ENCODE measurements around the gene UBE3B. TPM values are rescaled to one million over a fixed set of nuclear protein-coding genes. Genes with fewer than 3 reads are reported as not detected.

The UBE3B gene
- total RNA-seq, 3 donors from 2014 or later = 24.1 to 25.4 (median 24.4) TPM

DNA sequence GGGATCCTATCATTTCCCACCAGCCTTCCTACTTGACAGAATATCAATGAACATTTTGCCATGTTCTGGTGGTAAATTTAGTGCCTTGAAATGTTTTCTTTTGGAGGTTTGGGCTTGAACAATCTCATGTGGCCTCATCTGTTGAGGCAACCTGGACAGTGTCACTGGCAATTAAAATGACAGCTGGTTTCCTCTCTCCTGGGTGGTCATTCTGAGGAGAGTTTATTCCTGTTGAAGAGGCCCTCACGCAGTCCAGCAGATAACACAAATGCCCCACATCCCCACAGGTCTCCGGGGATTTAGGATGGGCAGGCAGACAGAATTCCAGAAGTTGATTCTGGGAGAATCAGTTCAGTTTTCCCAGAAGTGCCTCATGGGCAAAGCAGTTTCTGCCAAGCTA, 54.0 kb downstream of the UBE3B start:
- DNase-seq (no peak), ATAC-seq (no peak)
- no peaks in the 10 kb centered on the region for H3K4me1 Mint-ChIP-seq (ENCODE audit: low read depth)
- H3K36me3 Mint-ChIP-seq (ENCODE audit: insufficient read depth) = peaks cover 19% of the 10 kb centered on the region
- H3K4me3 Mint-ChIP-seq = no peak overlapping the region
- no peaks in the 10 kb centered on the region for H3K27me3 Mint-ChIP-seq (ENCODE audit: low read depth)
- H3K9me3 Mint-ChIP-seq = no peaks in the 10 kb centered on the region

- Mint-ChIP-seq H3K4me3 (no peak overlapping the region), H3K4me1 (ENCODE audit: low read depth) (no peaks in the 10 kb centered on the region), H3K36me3 (ENCODE audit: insufficient read depth) (peaks cover 14% of the 10 kb centered on the region), H3K9me3 (no peaks in the 10 kb centered on the region), H3K27me3 (ENCODE audit: low read depth) (no peaks in the 10 kb centered on the region)
- ATAC-seq (no peak), DNase-seq (no peak)
Measured at GRCh38 chr12:109532721-109533486, 55.5 kb downstream of the UBE3B start.

DNA sequence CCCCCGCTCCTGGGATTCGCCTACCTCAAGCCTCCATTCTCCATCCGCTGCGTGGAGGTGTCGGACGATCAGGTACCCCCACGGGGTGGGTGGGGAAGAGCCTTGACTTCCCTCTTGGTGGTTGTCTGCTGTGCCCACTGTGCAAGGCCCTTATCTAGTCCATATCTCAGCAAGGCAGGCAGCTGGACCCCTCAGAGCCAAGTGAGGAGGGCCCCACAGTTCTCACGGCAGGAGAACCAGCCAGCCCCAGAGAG, 56.0 kb downstream of the UBE3B start:
- Mint-ChIP-seq H3K4me1 (ENCODE audit: low read depth) (no peaks in the 10 kb centered on the region), H3K4me3 (no peak overlapping the region), H3K36me3 (ENCODE audit: insufficient read depth) (peaks cover 14% of the 10 kb centered on the region), H3K9me3 (no peaks in the 10 kb centered on the region), H3K27me3 (ENCODE audit: low read depth) (no peaks in the 10 kb centered on the region)
- no peak for ATAC-seq
- DNase-seq = no peak

GRCh38 chr12:109534456-109534855, 57.0 kb downstream of the UBE3B start:
- Mint-ChIP-seq H3K4me3 (no peak overlapping the region), H3K36me3 (ENCODE audit: insufficient read depth) (peaks cover 14% of the 10 kb centered on the region), H3K4me1 (ENCODE audit: low read depth) (no peaks in the 10 kb centered on the region), H3K27me3 (ENCODE audit: low read depth) (no peaks in the 10 kb centered on the region), H3K9me3 (no peaks in the 10 kb centered on the region)
- ATAC-seq = no peak
- no peak for DNase-seq

GRCh38 chr12:109535231-109535862, 57.9 kb downstream of the UBE3B start:
- no peak for DNase-seq

DNA sequence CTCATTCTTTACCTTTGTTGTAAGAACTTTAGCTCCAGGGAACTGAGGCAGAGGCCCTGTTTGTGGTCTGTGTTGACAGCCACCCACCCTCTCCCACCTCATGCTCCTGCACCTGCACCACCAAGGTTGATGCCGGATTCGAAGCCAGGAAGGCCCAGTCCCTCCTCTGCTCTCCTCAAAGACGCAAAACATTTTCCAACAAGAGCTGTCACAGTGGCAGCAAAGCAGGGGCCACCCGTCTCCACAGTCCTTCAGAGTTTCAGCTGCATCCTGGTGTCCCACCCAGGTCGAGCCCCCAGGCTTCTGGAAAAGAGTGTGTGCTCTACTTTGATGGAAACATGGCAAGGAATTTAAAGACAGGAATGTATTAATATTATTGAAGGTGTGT, 58.4 kb downstream of the UBE3B start:
- Mint-ChIP-seq H3K36me3 (ENCODE audit: insufficient read depth) (peaks cover 10% of the 10 kb centered on the region), H3K9me3 (no peaks in the 10 kb centered on the region), H3K4me1 (ENCODE audit: low read depth) (no peaks in the 10 kb centered on the region), H3K4me3 (no peak overlapping the region), H3K27me3 (ENCODE audit: low read depth) (no peaks in the 10 kb centered on the region)
- ATAC-seq = no peak
- DNase-seq = no peak

More at GRCh38 chr12:109535231-109535862, 57.9 kb downstream of the UBE3B start:
- Mint-ChIP-seq H3K9me3 (no peaks in the 10 kb centered on the region), H3K4me1 (ENCODE audit: low read depth) (no peaks in the 10 kb centered on the region), H3K36me3 (ENCODE audit: insufficient read depth) (peaks cover 11% of the 10 kb centered on the region), H3K27me3 (ENCODE audit: low read depth) (no peaks in the 10 kb centered on the region), H3K4me3 (no peak overlapping the region)
- no peak for ATAC-seq

GRCh38 chr12:109537136-109537535, 59.7 kb downstream of the UBE3B start:
- ATAC-seq = no peak
- Mint-ChIP-seq H3K9me3 (no peaks in the 10 kb centered on the region), H3K36me3 (ENCODE audit: insufficient read depth) (peaks cover 8% of the 10 kb centered on the region), H3K4me1 (ENCODE audit: low read depth) (no peaks in the 10 kb centered on the region), H3K4me3 (no peak overlapping the region), H3K27me3 (ENCODE audit: low read depth) (no peaks in the 10 kb centered on the region)
- no peak for DNase-seq

DNA sequence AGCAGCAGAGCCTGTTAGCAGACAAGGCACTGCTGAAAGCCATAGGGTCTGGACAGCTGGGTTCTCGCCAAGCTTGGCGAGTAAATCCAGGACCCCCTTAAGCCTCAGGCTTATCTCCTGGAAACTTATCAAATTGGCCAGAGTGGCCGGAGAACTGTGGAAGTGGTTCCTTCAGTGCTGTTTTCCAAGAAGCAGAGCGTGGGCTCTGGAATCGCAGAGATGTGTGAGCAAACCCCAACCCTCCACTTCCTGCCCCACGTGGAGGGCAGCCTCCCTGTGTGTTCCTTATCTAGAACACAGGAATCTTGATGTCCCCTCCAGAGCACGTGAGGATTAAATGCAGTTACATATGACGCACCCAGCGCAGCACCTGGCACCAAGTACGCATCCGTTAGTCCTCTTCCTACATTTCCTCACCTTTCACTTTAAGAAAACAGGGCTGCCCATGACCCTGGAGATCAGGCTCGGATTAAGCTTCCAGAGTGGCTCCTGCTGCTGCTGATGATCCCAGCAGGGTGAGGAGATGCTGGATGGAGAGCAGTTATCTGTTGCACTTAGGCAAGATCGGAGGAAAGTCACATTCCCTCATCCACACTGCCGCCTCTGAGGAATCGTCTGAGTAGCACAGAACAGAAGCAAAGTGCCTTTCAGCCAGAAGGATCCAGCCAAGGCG, 60.9 kb downstream of the UBE3B start:
- no peaks in the 10 kb centered on the region for H3K27me3 Mint-ChIP-seq (ENCODE audit: low read depth)
- no peak for DNase-seq
- H3K36me3 Mint-ChIP-seq (ENCODE audit: insufficient read depth) = peaks cover 6% of the 10 kb centered on the region
- H3K4me3 Mint-ChIP-seq = no peak overlapping the region
- ATAC-seq = no peak
- no peaks in the 10 kb centered on the region for H3K4me1 Mint-ChIP-seq (ENCODE audit: low read depth)
- H3K9me3 Mint-ChIP-seq = no peaks in the 10 kb centered on the region

DNA sequence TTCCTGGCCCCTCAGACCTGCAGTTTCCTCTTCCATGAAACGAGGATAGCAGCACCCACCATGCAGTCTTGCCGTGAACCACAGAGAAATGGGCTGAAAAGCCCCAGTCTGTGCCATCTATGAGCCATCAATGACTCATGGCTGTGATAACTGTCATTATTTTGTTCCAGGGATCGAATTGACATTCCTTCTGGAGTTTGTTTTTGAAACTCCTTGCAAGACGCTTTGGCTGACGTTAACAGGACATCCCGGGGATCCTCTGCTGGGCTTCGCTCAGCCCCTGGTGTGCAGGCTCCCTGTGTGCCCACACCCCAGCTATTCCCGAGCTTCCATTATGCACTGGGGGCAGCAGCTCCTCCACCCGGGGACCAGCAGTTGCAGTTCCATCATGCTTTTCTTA, 62.1 kb downstream of the UBE3B start:
- H3K4me1 Mint-ChIP-seq (ENCODE audit: low read depth) = no peaks in the 10 kb centered on the region
- H3K27me3 Mint-ChIP-seq (ENCODE audit: low read depth) = no peaks in the 10 kb centered on the region
- DNase-seq (no peak), ATAC-seq (no peak)
- peaks cover 3% of the 10 kb centered on the region for H3K36me3 Mint-ChIP-seq (ENCODE audit: insufficient read depth)
- no peak overlapping the region for H3K4me3 Mint-ChIP-seq
- H3K9me3 Mint-ChIP-seq = no peaks in the 10 kb centered on the region

DNA sequence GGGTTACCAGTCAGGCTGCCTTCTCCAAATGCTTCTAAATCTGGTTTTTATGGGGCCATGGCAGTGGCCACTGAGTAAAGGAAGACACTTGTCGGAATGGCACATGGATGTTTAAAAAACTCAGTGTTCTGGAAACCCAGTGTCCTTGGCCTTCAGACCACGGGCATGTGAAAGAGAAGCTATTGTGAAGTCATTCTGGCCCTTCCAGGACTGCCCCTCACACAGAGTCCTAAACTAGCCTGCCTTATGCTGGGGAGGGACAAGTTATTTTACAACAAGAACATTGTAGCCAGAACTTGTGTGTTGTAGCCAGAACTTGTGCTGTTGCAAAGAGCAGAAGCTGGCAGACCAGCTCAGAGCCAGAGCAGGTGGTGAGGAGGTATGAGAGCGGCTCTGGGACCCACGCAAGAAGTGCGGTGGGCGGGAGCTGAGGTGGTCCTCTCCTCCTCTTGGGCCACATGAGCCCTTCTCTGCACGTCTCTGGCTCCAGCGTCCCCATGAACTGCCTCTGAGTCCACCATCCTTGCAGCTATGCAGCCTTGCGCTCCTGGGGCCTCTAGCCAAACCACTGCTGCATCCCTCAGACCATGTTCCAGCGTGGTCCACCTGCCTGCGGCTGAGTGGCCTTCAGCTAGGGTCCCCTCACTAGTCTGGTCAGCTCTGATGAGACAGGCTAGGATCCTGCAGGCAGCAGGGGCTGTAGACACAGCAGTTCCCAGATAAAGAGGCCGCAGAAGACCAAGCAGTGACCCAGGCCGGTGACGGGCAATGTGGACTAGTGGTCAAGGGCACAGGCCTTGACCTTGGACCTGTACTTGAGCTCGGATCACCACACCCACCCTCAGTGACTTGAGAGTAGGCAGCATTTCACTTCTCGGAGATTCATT, 63.3 kb downstream of the UBE3B start:
- no peak overlapping the region for H3K4me3 Mint-ChIP-seq
- no peaks in the 10 kb centered on the region for H3K9me3 Mint-ChIP-seq
- DNase-seq (no peak), ATAC-seq (no peak)
- peaks cover 3% of the 10 kb centered on the region for H3K36me3 Mint-ChIP-seq (ENCODE audit: insufficient read depth)
- no peaks in the 10 kb centered on the region for H3K27me3 Mint-ChIP-seq (ENCODE audit: low read depth)
- H3K4me1 Mint-ChIP-seq (ENCODE audit: low read depth) = peaks cover 12% of the 10 kb centered on the region

DNA sequence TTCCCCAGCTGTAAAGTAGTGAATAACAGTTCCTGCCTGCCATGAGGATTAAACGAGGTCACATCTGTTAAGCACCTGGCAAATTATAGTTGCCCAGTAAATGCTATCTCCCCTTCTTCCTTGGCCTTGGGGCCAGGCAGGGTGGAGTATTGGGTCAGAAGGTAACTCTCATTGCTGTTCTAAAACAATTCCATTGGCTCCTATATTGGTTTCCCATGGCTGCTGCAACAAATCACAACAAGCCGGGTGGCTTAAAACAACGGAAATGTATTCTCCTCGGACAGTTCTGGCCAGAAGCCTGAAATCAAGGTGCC, 63.9 kb downstream of the UBE3B start:
- Mint-ChIP-seq H3K27me3 (ENCODE audit: low read depth) (no peaks in the 10 kb centered on the region), H3K9me3 (no peaks in the 10 kb centered on the region), H3K4me3 (no peak overlapping the region), H3K36me3 (ENCODE audit: insufficient read depth) (no peaks in the 10 kb centered on the region), H3K4me1 (ENCODE audit: low read depth) (peaks cover 12% of the 10 kb centered on the region)
- no peak for ATAC-seq
- DNase-seq = no peak

GRCh38 chr12:109542014-109542413, 64.6 kb downstream of the UBE3B start:
- DNase-seq (no peak), ATAC-seq (no peak)
- H3K9me3 Mint-ChIP-seq = no peaks in the 10 kb centered on the region
- H3K4me1 Mint-ChIP-seq (ENCODE audit: low read depth) = peaks cover 12% of the 10 kb centered on the region
- no peak overlapping the region for H3K4me3 Mint-ChIP-seq
- no peaks in the 10 kb centered on the region for H3K36me3 Mint-ChIP-seq (ENCODE audit: insufficient read depth)
- peaks cover 3% of the 10 kb centered on the region for H3K27me3 Mint-ChIP-seq (ENCODE audit: low read depth)

- Mint-ChIP-seq H3K36me3 (ENCODE audit: insufficient read depth) (no peaks in the 10 kb centered on the region), H3K27me3 (ENCODE audit: low read depth) (peaks cover 11% of the 10 kb centered on the region), H3K4me3 (no peak overlapping the region), H3K9me3 (no peaks in the 10 kb centered on the region), H3K4me1 (ENCODE audit: low read depth) (peaks cover 12% of the 10 kb centered on the region)
- DNase-seq (no peak), ATAC-seq (no peak)
Measured at GRCh38 chr12:109542876-109543275, 65.4 kb downstream of the UBE3B start.

DNA sequence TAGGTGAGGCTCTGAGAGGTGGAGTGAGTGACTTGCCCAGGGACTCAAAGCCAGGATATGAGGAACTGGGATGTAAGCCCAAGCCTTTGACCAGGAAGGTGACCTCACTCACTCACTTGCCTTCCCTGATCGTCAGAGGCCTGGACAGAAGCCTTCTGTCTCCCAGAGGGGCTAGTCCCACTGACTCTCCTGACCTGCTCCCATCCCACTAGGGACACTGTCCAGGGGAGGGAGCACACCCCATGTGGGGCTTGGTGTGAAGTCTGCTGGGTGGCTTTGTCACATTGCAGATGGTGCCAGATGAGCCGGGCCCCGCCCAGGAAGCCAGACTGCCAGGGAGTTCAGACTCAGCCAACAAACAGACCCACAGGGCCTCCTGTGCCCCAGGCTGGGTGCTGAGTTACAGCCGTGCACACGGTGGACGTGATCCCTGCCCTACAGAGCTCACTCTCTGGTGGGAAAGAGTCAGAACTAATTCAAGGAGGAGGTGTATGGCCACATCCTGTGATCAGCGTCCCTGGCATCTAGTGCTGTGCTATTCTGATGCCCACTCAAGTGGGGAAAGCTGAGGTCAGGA, 67.6 kb downstream of the UBE3B start:
- Mint-ChIP-seq H3K9me3 (no peaks in the 10 kb centered on the region), H3K4me3 (no peak overlapping the region), H3K36me3 (ENCODE audit: insufficient read depth) (no peaks in the 10 kb centered on the region), H3K4me1 (ENCODE audit: low read depth) (peaks cover 12% of the 10 kb centered on the region), H3K27me3 (ENCODE audit: low read depth) (peaks cover 19% of the 10 kb centered on the region)
- ATAC-seq (no peak), DNase-seq (no peak)

All from activated T-cell treated with anti-CD3 and anti-CD28 coated beads, Interleukin-2, amount 50 U/mL, for 4 hours (primary cell).